ENCODE measurements around the gene ANO1. TPM values are rescaled to one million over a fixed set of nuclear protein-coding genes. Genes with fewer than 3 reads are reported as not detected.
A peak's percentile ranks its signal among the peaks of the same experiment; 100 is the strongest.

ANO1 gene
- total RNA-seq, 2 donors from 2014 or later: 10.2 to 29.4 TPM

- no peaks in the 10 kb centered on the region for H3K36me3 ChIP-seq
- no peaks in the 10 kb centered on the region for H3K4me1 ChIP-seq
- H3K27ac ChIP-seq: no peak overlapping the region
- TF ChIP-seq CTCF (IDR thresholded peaks at IDR 0.05): no peak
- H3K9me3 ChIP-seq: no peaks in the 10 kb centered on the region
- no peaks in the 10 kb centered on the region for H3K27me3 ChIP-seq
- peak; percentile 9 for DNase-seq (ENCODE audit: low spot score)
- H3K4me3 ChIP-seq: no peak overlapping the region
Measured at GRCh38 chr11:70067036-70067435, 11.1 kb upstream of the ANO1 start.

- no peaks in the 10 kb centered on the region for H3K9me3 ChIP-seq
- H3K27ac ChIP-seq: no peak overlapping the region
- H3K27me3 ChIP-seq: no peaks in the 10 kb centered on the region
- no peaks in the 10 kb centered on the region for H3K36me3 ChIP-seq
- peaks cover 0 to 7% of the 10 kb centered on the region in 2 donors for H3K4me1 ChIP-seq
- no peak for TF ChIP-seq CTCF (IDR thresholded peaks at IDR 0.05)
- DNase-seq (ENCODE audit: low spot score): peak; percentile 50
- H3K4me3 ChIP-seq: no peak overlapping the region
Measured at GRCh38 chr11:70067591-70068341, 10.4 kb upstream of the ANO1 start.

DNA sequence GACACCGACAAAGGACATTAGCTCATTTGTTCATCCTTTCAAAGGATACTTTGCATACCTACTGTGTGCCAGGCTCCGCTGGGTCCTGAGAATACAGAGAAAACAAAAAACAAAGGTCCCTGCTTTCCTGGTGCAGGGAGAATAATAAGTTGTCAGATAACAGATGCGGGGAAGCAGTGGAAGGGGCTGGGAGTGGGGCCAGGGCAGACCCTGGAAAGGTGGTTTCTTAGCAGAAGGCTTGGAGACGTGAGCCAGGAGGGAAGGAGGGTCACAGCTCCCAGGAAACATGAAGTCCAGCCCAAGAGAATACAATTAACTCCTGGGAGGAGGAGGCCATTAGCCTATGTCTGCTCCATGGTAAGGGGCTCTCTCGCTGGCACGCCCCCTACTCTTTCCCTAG, 9.8 kb upstream of the ANO1 start:
- DNase-seq (ENCODE audit: low spot score): peak; percentile 21
- Histone ChIP-seq H3K9me3 (no peaks in the 10 kb centered on the region), H3K4me3 (no peak overlapping the region), H3K27me3 (no peaks in the 10 kb centered on the region), H3K4me1 (peaks cover 0 to 13% of the 10 kb centered on the region in 2 donors), H3K27ac (no peak overlapping the region), H3K36me3 (no peaks in the 10 kb centered on the region)
- no peak for TF ChIP-seq CTCF (IDR thresholded peaks at IDR 0.05)

DNA sequence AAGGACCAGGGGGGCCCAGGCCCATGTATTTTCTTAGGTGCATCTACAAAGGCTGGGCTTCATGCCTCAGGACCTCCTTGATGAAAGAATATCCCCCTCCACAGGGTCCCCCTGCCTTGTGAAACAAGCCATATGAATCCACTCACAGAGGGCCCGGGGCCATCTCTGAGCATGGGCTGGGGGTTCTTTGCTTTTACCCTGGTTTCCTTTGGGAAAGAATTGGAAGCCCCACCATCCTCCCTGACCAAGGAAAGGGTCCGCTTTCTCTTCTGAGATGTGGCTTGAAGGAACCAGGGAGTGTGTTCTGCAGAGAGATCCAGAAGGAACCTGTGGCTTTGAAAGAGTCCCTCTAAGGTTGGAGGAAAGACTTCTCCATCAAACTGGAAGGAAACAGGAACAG, 9.2 kb upstream of the ANO1 start:
- Histone ChIP-seq H3K4me3 (no peak overlapping the region), H3K27ac (no peak overlapping the region), H3K36me3 (no peaks in the 10 kb centered on the region), H3K9me3 (no peaks in the 10 kb centered on the region), H3K27me3 (no peaks in the 10 kb centered on the region), H3K4me1 (peaks cover 0 to 17% of the 10 kb centered on the region in 2 donors)
- no peak for TF ChIP-seq CTCF (IDR thresholded peaks at IDR 0.05)
- DNase-seq (ENCODE audit: low spot score): peak; percentile 32

DNA sequence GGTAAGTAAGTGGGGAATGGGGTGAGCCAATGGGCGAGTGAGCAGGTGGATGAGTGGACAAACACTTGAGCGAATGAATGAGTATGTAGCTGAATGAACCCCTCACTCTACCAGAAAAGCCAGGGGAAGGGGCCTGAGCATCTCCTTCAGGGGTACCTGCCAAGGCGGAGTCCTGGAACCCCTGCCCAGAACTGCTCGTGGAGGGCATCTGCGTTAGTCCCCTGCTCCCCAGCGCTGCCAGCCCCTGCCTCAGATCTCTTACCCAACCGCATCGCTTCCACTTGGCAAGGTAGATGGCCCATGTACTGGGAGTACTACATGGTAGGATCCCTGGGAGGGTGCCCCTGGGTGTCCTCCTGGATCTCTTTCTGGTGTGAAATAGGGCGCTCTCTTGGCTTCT, 7.4 kb upstream of the ANO1 start:
- no peaks in the 10 kb centered on the region for H3K27me3 ChIP-seq
- H3K36me3 ChIP-seq: no peaks in the 10 kb centered on the region
- TF ChIP-seq CTCF (IDR thresholded peaks at IDR 0.05): no peak
- peaks cover 0 to 17% of the 10 kb centered on the region in 2 donors for H3K4me1 ChIP-seq
- no peak for DNase-seq (ENCODE audit: low spot score)
- no peak overlapping the region for H3K4me3 ChIP-seq
- H3K9me3 ChIP-seq: no peaks in the 10 kb centered on the region
- no peak overlapping the region for H3K27ac ChIP-seq

GRCh38 chr11:70071996-70072395, 6.1 kb upstream of the ANO1 start:
- H3K27me3 ChIP-seq: no peaks in the 10 kb centered on the region
- no peak overlapping the region for H3K27ac ChIP-seq
- H3K36me3 ChIP-seq: no peaks in the 10 kb centered on the region
- peaks cover 0 to 17% of the 10 kb centered on the region in 2 donors for H3K4me1 ChIP-seq
- TF ChIP-seq CTCF (IDR thresholded peaks at IDR 0.05): no peak
- no peak for DNase-seq (ENCODE audit: low spot score)
- H3K4me3 ChIP-seq: no peak overlapping the region
- H3K9me3 ChIP-seq: no peaks in the 10 kb centered on the region

All from right atrium auricular region (tissue), 2 donors.